Adrenal gland (tissue), 5 donors: ENCODE results near the gene ABCA4.

ENCODE experiments used
- POLR2A ChIP-seq, 2 donors: fragments of 450-650 bp; IDR thresholded peaks; one replicate each; pipeline ENCODE4 v1.6.1; 2017; ENCODE audit warnings: antibody characterized with exemption in 2 of 2, mild to moderate bottlenecking in 2 of 2, moderate library complexity in 1 of 2
- TF ChIP-seq, protein P1 (sequence below), 6 experiments: fragments of 450-650 bp in 4 of 6; fragments of 200-600 bp in 2 of 6; sonication (generic) in 1 of 6; IDR thresholded peaks; 1 replicate in 5 of 6; 2 replicates in 1 of 6; pipeline versions ENCODE4 v1.5.1 to v1.8.0; 2016 to 2021; ENCODE audit warnings: antibody characterized with exemption in 6 of 6, mild to moderate bottlenecking in 2 of 6, moderate library complexity in 1 of 6
- donor health status: DM: no; HTN: no; CAD: no.

DNA sequence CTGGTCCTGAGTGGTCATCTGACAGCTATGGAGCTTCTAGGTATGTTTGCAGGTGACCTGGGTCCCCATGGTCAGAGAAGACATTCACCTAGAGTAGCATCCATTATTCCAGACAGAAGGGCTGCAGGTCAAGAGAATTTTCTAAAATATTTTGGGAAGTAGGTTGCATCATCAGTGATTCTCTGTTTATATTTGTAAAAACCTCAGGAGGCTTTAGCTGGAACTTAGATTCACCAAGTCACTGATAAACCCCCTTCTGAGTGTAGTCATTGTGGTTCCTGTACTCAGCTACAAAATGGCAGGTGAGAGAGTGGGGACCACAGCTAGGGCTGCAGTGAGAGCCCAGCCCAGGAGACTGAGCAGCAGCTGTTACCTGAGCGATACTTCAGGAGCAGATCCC is 78.6 kb downstream of the ABCA4 start:
- TF ChIP-seq, protein P1, sequence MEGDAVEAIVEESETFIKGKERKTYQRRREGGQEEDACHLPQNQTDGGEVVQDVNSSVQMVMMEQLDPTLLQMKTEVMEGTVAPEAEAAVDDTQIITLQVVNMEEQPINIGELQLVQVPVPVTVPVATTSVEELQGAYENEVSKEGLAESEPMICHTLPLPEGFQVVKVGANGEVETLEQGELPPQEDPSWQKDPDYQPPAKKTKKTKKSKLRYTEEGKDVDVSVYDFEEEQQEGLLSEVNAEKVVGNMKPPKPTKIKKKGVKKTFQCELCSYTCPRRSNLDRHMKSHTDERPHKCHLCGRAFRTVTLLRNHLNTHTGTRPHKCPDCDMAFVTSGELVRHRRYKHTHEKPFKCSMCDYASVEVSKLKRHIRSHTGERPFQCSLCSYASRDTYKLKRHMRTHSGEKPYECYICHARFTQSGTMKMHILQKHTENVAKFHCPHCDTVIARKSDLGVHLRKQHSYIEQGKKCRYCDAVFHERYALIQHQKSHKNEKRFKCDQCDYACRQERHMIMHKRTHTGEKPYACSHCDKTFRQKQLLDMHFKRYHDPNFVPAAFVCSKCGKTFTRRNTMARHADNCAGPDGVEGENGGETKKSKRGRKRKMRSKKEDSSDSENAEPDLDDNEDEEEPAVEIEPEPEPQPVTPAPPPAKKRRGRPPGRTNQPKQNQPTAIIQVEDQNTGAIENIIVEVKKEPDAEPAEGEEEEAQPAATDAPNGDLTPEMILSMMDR (IDR thresholded peaks at IDR 0.05): no peak
- no peak for TF ChIP-seq POLR2A (IDR thresholded peaks at IDR 0.05)
